HCT116 (cell line): Measurements from ENCODE around the gene OR8G1. TPM values are rescaled to one million over a fixed set of nuclear protein-coding genes. Genes with fewer than 3 reads are reported as not detected.

Source experiments
- ATAC-seq: fragments of 200-7000 bp; cut with Tn5 transposase; 2 replicates; pipeline ENCODE4 v1.9.1; 2020; ENCODE audit warnings: mild to moderate bottlenecking, moderate library complexity
- BruUV-seq: library from RNA; stranded (reverse); fragments of 400-500 nt; replicated peaks from 2 replicates; lab custom pipeline; 2021; lab: Mats Ljungman, UMichigan
- CTCF ChIA-PET: fragments of 300-600 bp; sonication (Branson Sonifier 250); formaldehyde crosslinking; loops from one replicate; lab custom pipeline; 2021; ENCODE audit warnings: antibody characterized with exemption; lab: Charles Lee
- POLR2A ChIA-PET: fragments of 300-600, 350-600 bp; sonication (Branson Sonifier 250); formaldehyde crosslinking; loops from one replicate; lab custom pipeline; 2021; ENCODE audit warnings: antibody characterized with exemption; lab: Charles Lee
- RAD21 ChIA-PET, 2 experiments: fragments of 300-600 bp; sonication (Branson Sonifier 250); formaldehyde crosslinking; loops; one replicate each; lab custom pipeline; 2023; ENCODE audit warnings: low total read pairs in 2 of 2; ENCODE audit not compliant: uncharacterized antibody in 2 of 2, unreplicated experiment in 2 of 2, low non-redundant PET in 1 of 2; lab: Charles Lee
- DNase-seq: peaks from one replicate; pipeline ENCODE4 v3.0.0-alpha.2; 2010; ENCODE audit warnings: low read depth, low spot score
- H2AFZ ChIP-seq: fragments of 200-600 bp; shearing (Covaris generic), sonication (generic); 2 replicates; pipeline ENCODE4 v1.6.1; 2017; ENCODE audit warnings: low read depth, mixed run types, mixed read lengths, antibody characterized with exemption, low read length; ENCODE audit not compliant: poor library complexity, severe bottlenecking
- H3K27ac ChIP-seq: 2 replicates; pipeline ENCODE4 v1.5.1; 2012; ENCODE audit warnings: low read depth, low read length
- H3K27me3 ChIP-seq: fragments of 200-600 bp; sonication (generic); 2 replicates; pipeline ENCODE4 v1.6.1; 2016; ENCODE audit warnings: mixed run types, low read length, mixed read lengths; ENCODE audit not compliant: insufficient read depth
- H3K36me3 ChIP-seq, 2 experiments: fragments of 200-500 bp in 1 of 2; fragments of 200-600 bp in 1 of 2; sonication (Bioruptor generic) in 1 of 2; sonication (generic) in 1 of 2; 2 replicates each; pipeline versions ENCODE4 v1.5.1 to v1.6.1; 2014 to 2016; ENCODE audit warnings: low read length in 2 of 2, inconsistent platforms in 1 of 2, mixed read lengths in 1 of 2, mixed run types in 1 of 2; ENCODE audit not compliant: insufficient read depth in 2 of 2, control insufficient read depth in 1 of 2
- H3K4me1 ChIP-seq, 2 experiments: fragments of 200-600 bp in 1 of 2; sonication (generic) in 1 of 2; 2 replicates each; pipeline versions ENCODE4 v1.5.1 to v1.6.1; 2012 to 2017; ENCODE audit warnings: low read length in 2 of 2, inconsistent platforms in 1 of 2, mild to moderate bottlenecking in 1 of 2, mixed read lengths in 1 of 2, mixed run types in 1 of 2, moderate library complexity in 1 of 2; ENCODE audit not compliant: insufficient read depth in 2 of 2, control insufficient read depth in 1 of 2
- H3K4me2 ChIP-seq: fragments of 200-600 bp; sonication (generic); 2 replicates; pipeline ENCODE4 v1.6.1; 2017; ENCODE audit warnings: mixed run types, low read length, mixed read lengths
- H3K4me3 ChIP-seq, 2 experiments: fragments of 200-600 bp in 1 of 2; sonication (generic) in 1 of 2; replicated peaks in 1 of 2; 2 replicates each; pipeline ENCODE4 v1.5.1; 2011 to 2016; ENCODE audit warnings: low read length in 2 of 2, control low read depth in 1 of 2, low read depth in 1 of 2, mild to moderate bottlenecking in 1 of 2, mixed read lengths in 1 of 2, mixed run types in 1 of 2
- H3K79me2 ChIP-seq: fragments of 200-600 bp; sonication (generic); 2 replicates; pipeline ENCODE4 v1.6.1; 2017; ENCODE audit warnings: mild to moderate bottlenecking, mixed run types, low read length, moderate library complexity, mixed read lengths; ENCODE audit not compliant: insufficient read depth
- H3K9ac ChIP-seq: fragments of 200-600 bp; sonication (generic); 2 replicates; pipeline ENCODE4 v1.6.1; 2016; ENCODE audit warnings: low read length, mixed read lengths
- H3K9me2 ChIP-seq: fragments of 200-600 bp; sonication (generic), shearing (Covaris generic); 2 replicates; pipeline ENCODE4 v1.6.1; 2017; ENCODE audit warnings: mixed run types, mild to moderate bottlenecking, moderate library complexity; ENCODE audit not compliant: insufficient read depth
- H3K9me3 ChIP-seq, 2 experiments: fragments of 200-500 bp in 1 of 2; fragments of 200-600 bp in 1 of 2; sonication (Bioruptor generic) in 1 of 2; sonication (generic) in 1 of 2; 2 replicates each; pipeline ENCODE4 v1.6.1; 2014 to 2017; ENCODE audit warnings: low read length in 2 of 2, mixed read lengths in 2 of 2, inconsistent platforms in 1 of 2, low read depth in 1 of 2, mild to moderate bottlenecking in 1 of 2, mixed run types in 1 of 2, moderate library complexity in 1 of 2; ENCODE audit not compliant: control insufficient read depth in 1 of 2, insufficient read depth in 1 of 2
- H4K20me1 ChIP-seq: fragments of 200-600 bp; sonication (generic), shearing (Covaris generic); 2 replicates; pipeline ENCODE4 v1.6.1; 2017; ENCODE audit warnings: mixed run types, mild to moderate bottlenecking, moderate library complexity; ENCODE audit not compliant: insufficient read depth
- CTCF ChIP-seq, 3 experiments: fragments of 200-600 bp in 1 of 3; sonication (generic) in 1 of 3; IDR thresholded peaks in 2 of 3; conservative IDR thresholded peaks in 1 of 3; 2 replicates each; pipeline ENCODE4 v1.5.1; 2012 to 2017; ENCODE audit warnings: low read depth in 2 of 3, low read length in 2 of 3, antibody characterized with exemption in 1 of 3, borderline replicate concordance in 1 of 3, control low read depth in 1 of 3, mild to moderate bottlenecking in 1 of 3, mixed read lengths in 1 of 3, mixed run types in 1 of 3, moderate library complexity in 1 of 3; ENCODE audit not compliant: insufficient read depth in 1 of 3
- EGR1 ChIP-seq: IDR thresholded peaks from 2 replicates; pipeline ENCODE4 v1.6.1; 2012; ENCODE audit warnings: low read depth
- EZH2 ChIP-seq: fragments of 200-600 bp; sonication (generic); IDR thresholded peaks from 2 replicates; pipeline ENCODE4 v1.6.1; 2017; ENCODE audit warnings: antibody characterized with exemption, mixed run types
- EZH2phosphoT487 ChIP-seq: fragments of 200-600 bp; IDR thresholded peaks from 2 replicates; pipeline ENCODE4 v1.6.1; 2018; ENCODE audit warnings: antibody characterized with exemption, borderline replicate concordance
- FOSL1 ChIP-seq: IDR thresholded peaks from 2 replicates; pipeline ENCODE4 v1.6.1; 2012; ENCODE audit warnings: low read depth
- JUND ChIP-seq: IDR thresholded peaks from 2 replicates; pipeline ENCODE4 v1.6.1; 2012
- MAX ChIP-seq: IDR thresholded peaks from 2 replicates; pipeline ENCODE4 v1.6.1; 2012
- POLR2AphosphoS5 ChIP-seq: IDR thresholded peaks from 2 replicates; pipeline ENCODE4 v1.6.1; 2011; ENCODE audit warnings: mild to moderate bottlenecking, low read depth, low read length, moderate library complexity
- RAD21 ChIP-seq: IDR thresholded peaks from 2 replicates; pipeline ENCODE4 v1.6.1; 2012; ENCODE audit warnings: low read depth, mild to moderate bottlenecking
- SIN3A ChIP-seq: IDR thresholded peaks from 2 replicates; pipeline ENCODE4 v1.6.1; 2012; ENCODE audit warnings: low read depth
- SP1 ChIP-seq: IDR thresholded peaks from 2 replicates; pipeline ENCODE4 v1.6.1; 2012; ENCODE audit warnings: low read depth
- SRF ChIP-seq: IDR thresholded peaks from 2 replicates; pipeline ENCODE4 v1.6.1; 2012; ENCODE audit warnings: low read depth
- TCF7L2 ChIP-seq: IDR thresholded peaks from 2 replicates; pipeline ENCODE4 v1.7.0; 2011; ENCODE audit warnings: borderline replicate concordance, inconsistent platforms; ENCODE audit not compliant: insufficient read depth, insufficient read length; ENCODE audit errors: extremely low read depth
- ZBTB33 ChIP-seq: IDR thresholded peaks from 2 replicates; pipeline ENCODE4 v1.6.1; 2011; ENCODE audit warnings: mild to moderate bottlenecking, low read length, moderate library complexity; ENCODE audit not compliant: insufficient replicate concordance; ENCODE audit errors: extremely low read depth
- ZFX ChIP-seq: fragments of 450-650 bp; IDR thresholded peaks from 2 replicates; pipeline ENCODE4 v1.6.1; 2017
- intact Hi-C: fragments of 100-400 bp; cut with micrococcal nuclease; formaldehyde crosslinking; loops from 2 replicates; pipeline ENCODE4 v1.10.0; 2022
- total RNA-seq: library from RNA; stranded (reverse); gene quantifications from one replicate; pipeline ENCODE4 v1.2.1, GENCODE V29; 2021; ENCODE audit not compliant: unreplicated experiment
- TF ChIP-seq, protein P1 (sequence below): IDR thresholded peaks from 2 replicates; pipeline ENCODE4 v1.6.1; 2012

Gene OR8G1
- total RNA-seq, 1 experiment from 2014 or later = not detected

DNA sequence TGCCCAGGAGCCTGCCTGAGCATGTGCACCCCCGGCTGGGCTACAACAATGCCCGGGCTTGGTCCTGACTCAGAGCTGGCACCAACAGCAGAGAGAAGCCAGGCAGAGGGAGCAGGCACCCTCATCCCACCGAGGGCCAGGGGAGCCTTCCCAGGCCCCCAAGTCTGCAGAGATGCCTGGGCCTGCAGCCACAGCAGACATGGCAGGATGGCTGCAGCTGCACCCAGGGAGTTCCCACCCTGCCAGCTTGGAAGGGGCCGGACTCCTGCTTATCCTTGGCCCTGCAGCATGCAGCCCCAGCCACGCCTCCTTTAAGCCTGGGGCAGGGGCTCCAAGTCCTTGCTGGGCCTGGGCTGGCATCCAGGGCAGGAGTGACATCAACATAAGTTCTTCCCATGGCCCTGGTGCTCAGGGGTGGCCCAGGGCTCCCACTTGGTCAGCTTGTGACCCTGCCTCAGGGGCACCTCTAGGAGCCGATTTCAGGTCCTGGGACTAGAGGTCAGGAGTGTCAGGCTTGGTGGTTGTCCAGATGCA, 31.0 kb upstream of the OR8G1 start:
- Histone ChIP-seq H2AFZ (no peak overlapping the region), H3K4me2 (no peak overlapping the region), H3K4me3 (no peak overlapping the region), H3K9me3 (no peaks in the 10 kb centered on the region), H4K20me1 (no peaks in the 10 kb centered on the region), H3K27me3 (peaks cover 35% of the 10 kb centered on the region), H3K27ac (no peak overlapping the region), H3K4me1 (no peaks in the 10 kb centered on the region), H3K9ac (no peak overlapping the region), H3K36me3 (no peaks in the 10 kb centered on the region), H3K9me2 (no peaks in the 10 kb centered on the region), H3K79me2 (no peaks in the 10 kb centered on the region)
- TF ChIP-seq ZBTB33 (no peak), SP1 (no peak), ZFX (no peak), EZH2 (no peak), FOSL1 (no peak), MAX (no peak), EZH2phosphoT487 (no peak)
- BruUV-seq = no TSS peak
- ChIA-PET RAD21 (no interaction called here), POLR2A (no interaction called here), CTCF (no interaction called here)
- intact Hi-C loops = no loop called here
- DNase-seq (no peak), ATAC-seq (no peak)

DNA sequence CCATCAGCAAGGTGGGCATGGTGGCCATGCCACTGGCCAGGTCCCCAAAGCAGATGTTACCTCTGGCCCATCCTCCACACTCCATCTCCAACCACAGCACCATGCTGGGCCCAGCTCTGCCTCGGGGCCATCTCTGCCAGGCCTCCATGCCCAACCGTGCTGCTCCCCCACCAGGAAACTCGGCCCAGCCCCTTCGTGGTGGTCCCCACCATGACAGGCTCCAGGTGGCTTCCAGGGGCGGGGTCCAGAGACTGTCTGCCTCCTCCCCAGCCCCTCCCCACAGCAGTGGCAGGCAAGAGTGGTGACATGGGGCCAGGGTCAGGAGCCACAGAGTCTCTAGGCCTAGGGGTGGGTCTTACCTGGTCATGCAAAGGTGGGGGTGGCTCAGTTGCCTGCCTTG, 30.5 kb upstream of the OR8G1 start:
- Histone ChIP-seq H3K9me3 (no peaks in the 10 kb centered on the region), H2AFZ (no peak overlapping the region), H3K79me2 (no peaks in the 10 kb centered on the region), H3K27me3 (peaks cover 33% of the 10 kb centered on the region), H3K4me2 (no peak overlapping the region), H3K36me3 (no peaks in the 10 kb centered on the region), H3K4me1 (no peaks in the 10 kb centered on the region), H3K4me3 (no peak overlapping the region), H3K9ac (no peak overlapping the region), H4K20me1 (no peaks in the 10 kb centered on the region), H3K27ac (no peak overlapping the region), H3K9me2 (no peaks in the 10 kb centered on the region)
- ChIA-PET CTCF (no interaction called here), POLR2A (no interaction called here), RAD21 (no interaction called here)
- DNase-seq (no peak), ATAC-seq (no peak)
- intact Hi-C loops = no loop called here
- no TSS peak for BruUV-seq
- no peak for TF ChIP-seq ZFX
- no peak for TF ChIP-seq JUND
- no peak for TF ChIP-seq RAD21
- TF ChIP-seq SRF = no peak
- TF ChIP-seq POLR2AphosphoS5 = no peak
- no peak for TF ChIP-seq SP1
- no peak for TF ChIP-seq TCF7L2
- no peak for TF ChIP-seq EGR1
- no peak for TF ChIP-seq EZH2
- no peak for TF ChIP-seq SIN3A
- TF ChIP-seq CTCF (IDR thresholded peaks at IDR 0.05 in 2 of 3, conservative IDR thresholded peaks at IDR 0.05 in 1 of 3; ENCODE audit: borderline replicate concordance in 1 of 3, insufficient read depth in 1 of 3, low read depth in 2 of 3, low read length in 2 of 3) = no peak
- TF ChIP-seq, protein P1, sequence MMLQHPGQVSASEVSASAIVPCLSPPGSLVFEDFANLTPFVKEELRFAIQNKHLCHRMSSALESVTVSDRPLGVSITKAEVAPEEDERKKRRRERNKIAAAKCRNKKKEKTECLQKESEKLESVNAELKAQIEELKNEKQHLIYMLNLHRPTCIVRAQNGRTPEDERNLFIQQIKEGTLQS = no peak
